MM.1S (cell line): ENCODE data around the gene OR6C70.

Experiments
- CTCF ChIP-seq: fragments of 300-600 bp; sonication (generic); IDR thresholded peaks from 2 replicates; pipeline ENCODE4 v1.5.1; 2016; ENCODE audit warnings: antibody characterized with exemption, low read length, mixed read lengths
- EZH2 ChIP-seq: fragments of 300-600 bp; sonication (generic); optimal IDR thresholded peaks from 2 replicates; pipeline ENCODE3; 2017; ENCODE audit warnings: low read depth, mild to moderate bottlenecking, antibody characterized with exemption, low read length, mixed read lengths
- EZH2phosphoT487 ChIP-seq: fragments of 300-600 bp; sonication (generic); IDR thresholded peaks from 2 replicates; pipeline ENCODE4 v1.6.1; 2018; ENCODE audit warnings: antibody characterized with exemption, low read length

DNA sequence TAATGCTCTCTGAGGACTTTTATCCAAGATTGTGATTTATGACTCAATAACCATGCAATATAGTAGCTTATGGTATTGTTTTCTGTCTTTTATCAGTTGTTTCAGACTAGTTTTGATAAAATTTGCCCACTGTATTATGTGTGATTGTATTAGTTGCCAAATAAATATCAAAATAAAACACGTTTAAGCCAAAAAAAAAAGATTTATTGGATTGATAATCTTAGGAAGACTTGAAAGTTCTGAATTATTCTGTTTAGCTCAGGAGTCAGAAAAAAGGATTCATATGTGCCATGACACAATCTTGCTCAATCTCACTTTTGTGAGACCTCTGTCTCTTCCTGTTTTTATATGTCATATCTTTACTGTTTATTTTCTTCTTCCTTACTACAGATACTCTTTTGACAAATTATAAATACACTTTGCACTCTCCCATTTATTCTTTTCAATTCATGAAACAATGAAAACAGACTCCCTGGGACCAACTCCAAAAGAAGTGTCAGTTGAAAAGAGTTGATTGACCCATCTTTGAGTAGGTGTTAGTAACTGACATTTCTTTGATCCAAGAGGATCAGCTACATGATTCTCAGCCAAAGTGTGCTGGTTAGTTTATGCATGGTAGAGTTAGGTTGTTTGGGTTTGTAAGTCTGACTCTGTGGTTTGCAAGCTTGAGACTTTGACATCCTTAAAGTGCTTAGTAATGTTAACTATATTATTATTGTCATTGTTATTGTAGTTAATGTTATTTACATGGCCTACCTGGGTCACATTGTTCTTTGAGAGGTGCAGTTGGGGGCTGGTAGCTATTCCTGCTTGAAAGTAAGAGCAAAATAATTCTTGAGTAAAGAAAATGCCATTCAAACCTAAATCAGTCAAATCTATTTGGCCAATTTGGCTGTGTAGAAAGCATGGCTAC lies 41.4 kb downstream of the OR6C70 start:
- TF ChIP-seq CTCF, result no peak
- no peak for TF ChIP-seq EZH2phosphoT487
- no peak for TF ChIP-seq EZH2
